Measurements from ENCODE around the gene SEZ6L2.
"Not testable (repeated sequence)": the region's sequence is repeated elsewhere in the genome, so short reads cannot be mapped to it uniquely, and the experiment has no call there.

The SEZ6L2 gene

DNA sequence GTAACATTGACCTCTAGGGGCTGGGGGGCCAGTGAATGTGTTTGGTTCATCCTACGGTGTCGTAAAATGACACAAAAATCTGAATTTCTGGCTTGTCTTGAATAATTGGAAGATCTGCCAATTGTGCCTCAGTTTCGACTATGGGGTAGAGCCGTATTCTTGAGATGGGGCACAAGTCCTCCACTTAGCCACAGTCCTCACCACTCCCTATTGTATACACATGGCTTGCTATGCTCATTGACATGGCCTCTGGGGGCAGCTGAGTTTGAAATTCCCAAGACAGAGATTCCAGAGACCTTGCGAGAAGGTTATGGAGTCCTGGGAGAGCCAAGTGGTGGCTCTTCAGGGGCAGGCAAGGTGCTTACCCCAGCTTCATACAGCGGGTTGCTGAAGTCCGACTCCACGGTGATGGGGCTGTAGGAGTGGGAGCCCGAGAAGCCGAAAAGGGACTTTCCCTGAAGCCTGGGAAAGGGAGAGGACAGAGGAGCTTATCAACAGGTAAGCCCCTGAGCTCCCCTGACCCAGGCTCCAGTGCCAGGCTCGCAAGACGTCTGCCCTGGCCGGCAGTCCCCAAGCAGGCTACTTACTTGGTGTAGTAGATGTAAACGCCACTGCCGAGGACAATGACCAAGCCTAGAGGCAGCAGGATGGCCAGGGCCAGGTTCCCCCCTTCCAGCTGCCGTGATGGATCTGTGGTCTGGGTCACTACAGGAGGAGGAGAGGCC is 27.4 kb downstream of the SEZ6L2 start:
- no peaks in the 10 kb centered on the region for H3K9me3 ChIP-seq (ENCODE audit: low read depth, low read length)
- DNase-seq (ENCODE audit: low read depth, low spot score): no peak
- no peak overlapping the region for H3K4me3 ChIP-seq
- no peak overlapping the region for H3K9ac ChIP-seq (ENCODE audit: insufficient read length)
- no peak overlapping the region for H3K27ac ChIP-seq
- H3K36me3 ChIP-seq (ENCODE audit: insufficient read depth, low read length): no peaks in the 10 kb centered on the region
- TF ChIP-seq EZH2 (IDR thresholded peaks at IDR 0.05) (no peak), FOXP2 (optimal IDR thresholded peaks at IDR 0.05; ENCODE audit: control extremely low read depth, extremely low read length, insufficient read depth) (no peak), POLR2AphosphoS5 (IDR thresholded peaks at IDR 0.05; ENCODE audit: borderline replicate concordance, low read depth, low read length) (no peak)

DNA sequence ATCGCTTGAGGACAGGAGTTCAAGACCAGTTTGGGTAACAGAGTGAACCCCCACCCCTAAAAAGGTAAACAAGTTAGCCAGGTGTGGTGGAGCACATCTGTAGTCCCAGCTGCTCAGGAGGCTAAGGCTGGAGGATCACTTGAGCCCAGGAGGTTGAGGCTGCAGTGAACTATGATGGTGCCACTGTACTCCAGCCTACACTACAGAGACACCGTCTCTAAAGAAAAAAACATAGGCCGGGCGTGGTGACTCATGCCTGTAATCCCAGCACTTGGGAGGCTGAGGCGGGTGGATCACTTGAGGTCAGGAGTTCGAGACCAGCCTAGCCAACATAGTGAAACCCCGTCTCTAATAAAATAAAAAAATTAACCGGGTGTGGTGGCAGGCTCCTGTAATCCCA is 30.3 kb downstream of the SEZ6L2 start:
- not testable (repeated sequence) for H3K27ac ChIP-seq; DNase-seq (ENCODE audit: low read depth, low spot score); H3K9me3 ChIP-seq (ENCODE audit: low read depth, low read length)

DNA sequence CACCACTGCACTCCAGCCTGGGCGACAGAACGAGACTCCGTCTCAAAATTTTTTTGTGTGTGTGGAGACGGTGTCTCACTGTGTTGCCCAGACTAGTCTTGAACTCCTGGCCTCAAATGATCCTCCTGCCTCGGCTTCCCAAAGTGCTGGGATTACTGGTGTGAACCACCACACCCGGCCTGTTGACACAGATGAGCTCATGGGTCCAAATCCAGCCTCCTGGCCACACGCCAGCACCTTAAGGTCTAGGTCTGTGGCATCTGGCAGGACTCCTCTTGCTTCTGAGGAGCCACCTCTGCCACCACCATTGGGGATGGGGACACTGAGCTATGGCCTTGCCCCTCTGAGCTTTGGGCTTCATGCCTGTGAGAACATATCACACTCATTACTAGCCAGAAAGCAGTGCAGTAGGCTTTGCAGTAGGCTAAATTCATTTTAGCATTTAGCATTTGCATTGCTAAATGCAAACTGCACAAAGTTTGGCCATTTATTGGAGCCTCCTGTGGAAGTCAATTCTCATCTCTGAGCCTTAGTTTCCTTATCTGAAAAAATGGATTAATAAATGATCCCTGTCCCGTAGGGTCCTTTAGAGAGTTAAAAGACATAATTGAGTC is 30.8 kb downstream of the SEZ6L2 start:
- DNase-seq (ENCODE audit: low read depth, low spot score): no peak
- Histone ChIP-seq H3K36me3 (ENCODE audit: insufficient read depth, low read length) (no peaks in the 10 kb centered on the region), H3K9me3 (ENCODE audit: low read depth, low read length) (no peaks in the 10 kb centered on the region), H3K27ac (no peak overlapping the region), H3K9ac (ENCODE audit: insufficient read length) (no peak overlapping the region), H3K4me3 (no peak overlapping the region)
- TF ChIP-seq FOXP2 (optimal IDR thresholded peaks at IDR 0.05; ENCODE audit: control extremely low read depth, extremely low read length, insufficient read depth): no peak

More for the DNA sequence above, 30.3 kb downstream of the SEZ6L2 start:
- not testable (repeated sequence) for H3K9ac ChIP-seq (ENCODE audit: insufficient read length); H3K4me3 ChIP-seq; H3K36me3 ChIP-seq (ENCODE audit: insufficient read depth, low read length)

DNA sequence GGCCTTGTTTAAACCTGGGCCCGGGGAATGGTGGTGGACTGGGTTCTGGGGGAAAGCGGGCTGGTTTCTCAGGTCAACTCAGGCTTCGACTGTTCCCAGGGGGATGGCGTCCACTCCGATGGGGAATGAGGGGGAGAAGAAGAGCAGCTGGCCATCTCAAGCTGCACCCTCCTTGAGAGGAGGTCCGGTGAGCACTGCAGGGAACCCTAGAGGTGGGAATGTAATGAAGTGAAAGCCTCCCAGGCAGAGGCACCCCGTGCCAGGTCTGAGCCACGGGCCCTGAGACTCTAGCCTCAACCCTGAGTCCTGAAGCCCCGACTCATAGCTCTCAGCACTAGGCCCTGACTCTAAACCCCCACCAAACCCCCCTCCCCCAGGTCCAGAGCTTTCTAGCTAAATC is 35.1 kb downstream of the SEZ6L2 start:
- no peak overlapping the region for H3K27ac ChIP-seq
- no peak overlapping the region for H3K4me3 ChIP-seq
- no peak overlapping the region for H3K9ac ChIP-seq (ENCODE audit: insufficient read length)
- no peaks in the 10 kb centered on the region for H3K9me3 ChIP-seq (ENCODE audit: low read depth, low read length)
- H3K36me3 ChIP-seq (ENCODE audit: insufficient read depth, low read length): no peaks in the 10 kb centered on the region; the same call in 1 of the 2 replicates
- no peak for TF ChIP-seq POLR2AphosphoS5 (IDR thresholded peaks at IDR 0.05; ENCODE audit: borderline replicate concordance, low read depth, low read length)
- no peak for TF ChIP-seq EZH2 (IDR thresholded peaks at IDR 0.05)
- no peak for TF ChIP-seq FOXP2 (optimal IDR thresholded peaks at IDR 0.05; ENCODE audit: control extremely low read depth, extremely low read length, insufficient read depth)
- DNase-seq (ENCODE audit: low read depth, low spot score): no peak

DNA sequence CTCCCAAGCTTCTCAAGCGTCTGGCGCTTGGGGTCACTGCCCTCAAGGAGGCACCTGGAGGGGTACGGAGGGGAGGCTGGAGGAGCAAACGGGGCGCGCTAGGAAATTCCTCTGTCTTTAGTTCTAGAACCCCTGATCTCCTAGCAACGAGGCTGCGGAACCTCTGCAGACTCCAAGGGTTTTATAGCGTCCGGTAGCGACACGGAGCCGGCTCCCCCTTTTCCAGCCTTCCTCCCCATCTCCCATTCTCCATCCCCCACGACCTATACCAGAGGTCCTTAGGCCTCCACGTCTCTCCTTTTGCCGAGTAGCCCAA is 35.7 kb downstream of the SEZ6L2 start:
- DNase-seq (ENCODE audit: low read depth, low spot score): no peak
- no peak overlapping the region for H3K9ac ChIP-seq (ENCODE audit: insufficient read length)
- peaks cover 3% of the 10 kb centered on the region; the same call in 1 of the 2 replicates for H3K36me3 ChIP-seq (ENCODE audit: insufficient read depth, low read length)
- H3K9me3 ChIP-seq (ENCODE audit: low read depth, low read length): no peaks in the 10 kb centered on the region
- H3K4me3 ChIP-seq: peak overlapping the region; percentile 94
- TF ChIP-seq FOXP2 (optimal IDR thresholded peaks at IDR 0.05; ENCODE audit: control extremely low read depth, extremely low read length, insufficient read depth) (no peak), POLR2AphosphoS5 (IDR thresholded peaks at IDR 0.05; ENCODE audit: borderline replicate concordance, low read depth, low read length) (no peak), EZH2 (IDR thresholded peaks at IDR 0.05) (no peak)
- H3K27ac ChIP-seq: peak overlapping the region; percentile 99

DNA sequence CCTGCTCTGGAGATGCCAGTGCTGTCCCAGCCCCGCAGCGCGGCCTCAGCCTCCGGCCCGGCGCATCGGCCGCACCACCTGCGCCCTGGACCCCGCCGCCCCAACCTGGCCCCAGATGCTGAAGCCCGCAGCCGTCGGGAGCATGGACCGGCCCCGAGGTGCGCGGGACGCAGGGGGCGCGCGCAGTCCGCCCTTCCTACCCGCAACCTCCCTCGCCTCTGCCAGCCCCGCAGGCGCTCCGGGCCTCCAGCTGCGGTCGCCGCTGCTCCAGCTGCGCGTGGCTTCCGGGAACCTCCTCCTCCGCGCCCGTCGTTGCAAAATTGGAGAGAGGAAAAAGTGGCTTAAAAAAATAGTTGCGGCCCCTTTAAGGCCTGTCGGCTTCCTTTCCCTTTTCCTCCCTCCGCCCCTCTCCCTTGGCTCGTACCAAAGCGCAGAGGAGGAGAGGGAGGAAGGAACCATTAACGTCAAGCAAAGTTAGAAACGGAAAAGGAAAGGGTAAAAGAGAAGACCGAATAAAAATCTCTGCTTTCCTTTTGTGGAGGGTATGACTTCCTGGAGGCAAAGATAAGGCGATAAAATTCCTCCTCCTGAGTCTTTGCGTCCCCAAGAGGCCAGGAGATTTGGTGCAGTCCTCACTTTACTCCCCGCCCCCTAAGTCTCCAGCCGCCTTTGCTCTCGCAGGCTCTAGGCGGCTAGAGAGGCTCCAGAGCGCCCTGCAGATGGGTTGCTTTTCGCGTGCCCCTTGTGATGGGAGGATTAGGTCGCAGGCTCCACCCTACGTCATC is 36.3 kb downstream of the SEZ6L2 start, which contains the start of gene CDIPT:
TSS of gene CDIPT (minus strand) at position 343 of the 785 bp plus-strand sequence. CDS start 369 bp downstream, outside the sequence.
- Histone ChIP-seq H3K27ac (peak within 1 kb of the TSS; percentile 99), H3K4me3 (peak within 1 kb of the TSS; percentile 94), H3K36me3 (ENCODE audit: insufficient read depth, low read length) (peaks cover 5% of the 10 kb centered on the region; the same call in 1 of the 2 replicates), H3K9me3 (ENCODE audit: low read depth, low read length) (no peaks in the 10 kb centered on the region), H3K9ac (ENCODE audit: insufficient read length) (peak within 1 kb of the TSS; percentile 94)
- DNase-seq (ENCODE audit: low read depth, low spot score): peak; percentile 91
- TF ChIP-seq POLR2AphosphoS5 (IDR thresholded peaks at IDR 0.05; ENCODE audit: borderline replicate concordance, low read depth, low read length) (peak; percentile 46), FOXP2 (optimal IDR thresholded peaks at IDR 0.05; ENCODE audit: control extremely low read depth, extremely low read length, insufficient read depth) (no peak)

DNA sequence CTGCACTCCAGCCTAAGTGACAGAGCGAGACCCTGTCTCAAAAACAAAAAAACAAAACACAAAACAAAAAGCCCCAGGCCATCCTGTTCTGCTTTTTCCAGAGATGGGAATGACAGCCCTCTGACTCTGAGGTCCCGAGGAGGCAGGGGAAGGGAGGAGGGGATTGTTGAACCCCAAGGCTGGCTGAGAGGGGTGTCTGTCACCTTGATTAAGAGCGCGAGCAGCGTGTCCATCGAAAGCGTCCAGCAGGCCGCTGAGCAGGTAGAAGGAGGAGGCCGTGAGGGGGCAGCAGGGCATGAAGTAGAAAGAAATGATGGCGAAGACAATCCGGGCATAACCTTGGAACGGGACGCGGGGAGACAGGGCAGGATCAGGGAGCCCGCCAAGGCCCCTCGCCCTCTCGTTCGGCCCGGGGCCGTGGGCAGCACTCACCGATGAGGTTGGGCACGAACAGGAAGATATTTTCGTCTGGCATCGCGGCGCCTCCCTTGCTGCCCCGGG is 36.9 kb downstream of the SEZ6L2 start:
- Histone ChIP-seq H3K36me3 (ENCODE audit: insufficient read depth, low read length) (peaks cover 5% of the 10 kb centered on the region; the same call in 1 of the 2 replicates), H3K9me3 (ENCODE audit: low read depth, low read length) (no peaks in the 10 kb centered on the region), H3K9ac (ENCODE audit: insufficient read length) (peak overlapping the region; percentile 94), H3K4me3 (peak overlapping the region; percentile 94), H3K27ac (no peak overlapping the region)
- DNase-seq (ENCODE audit: low read depth, low spot score): no peak
- TF ChIP-seq FOXP2 (optimal IDR thresholded peaks at IDR 0.05; ENCODE audit: control extremely low read depth, extremely low read length, insufficient read depth): no peak
- TF ChIP-seq EZH2 (IDR thresholded peaks at IDR 0.05): no peak
- TF ChIP-seq POLR2AphosphoS5 (IDR thresholded peaks at IDR 0.05; ENCODE audit: borderline replicate concordance, low read depth, low read length): no peak

DNA sequence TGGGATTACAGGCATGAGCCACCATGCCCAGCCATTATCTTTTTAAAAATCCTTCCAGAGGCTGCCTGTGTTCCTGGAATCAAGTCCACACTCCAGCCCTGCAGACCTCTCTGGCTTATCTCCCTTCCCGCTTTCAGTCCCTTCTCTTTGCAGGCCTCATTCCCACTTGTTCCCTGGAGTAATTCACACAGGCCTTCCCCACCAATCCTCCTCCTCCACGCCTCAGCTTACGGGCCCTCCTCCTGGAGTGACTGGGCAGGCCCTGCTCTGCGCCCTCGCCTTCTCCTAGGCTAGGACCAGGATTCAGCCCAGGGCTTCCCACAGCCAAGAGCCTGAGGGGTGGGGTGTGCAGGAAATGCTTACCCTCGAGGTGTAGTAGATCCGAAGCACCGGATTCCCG is 39.1 kb downstream of the SEZ6L2 start:
- no peak overlapping the region for H3K9ac ChIP-seq (ENCODE audit: insufficient read length)
- H3K36me3 ChIP-seq (ENCODE audit: insufficient read depth, low read length): peaks cover 5% of the 10 kb centered on the region; the same call in 1 of the 2 replicates
- H3K27ac ChIP-seq: no peak overlapping the region
- DNase-seq (ENCODE audit: low read depth, low spot score): no peak
- TF ChIP-seq POLR2AphosphoS5 (IDR thresholded peaks at IDR 0.05; ENCODE audit: borderline replicate concordance, low read depth, low read length): no peak
- no peak for TF ChIP-seq EZH2 (IDR thresholded peaks at IDR 0.05)
- no peak for TF ChIP-seq FOXP2 (optimal IDR thresholded peaks at IDR 0.05; ENCODE audit: control extremely low read depth, extremely low read length, insufficient read depth)
- no peaks in the 10 kb centered on the region for H3K9me3 ChIP-seq (ENCODE audit: low read depth, low read length)
- no peak overlapping the region for H3K4me3 ChIP-seq

All from SK-N-MC (cell line).